ENCODE measurements around the gene PRKAR1B. TPM values are rescaled to one million over a fixed set of nuclear protein-coding genes. Genes with fewer than 3 reads are reported as not detected.

The PRKAR1B gene
- total RNA-seq, 2 experiments from 2014 or later = 28.0 to 28.2 TPM

DNA sequence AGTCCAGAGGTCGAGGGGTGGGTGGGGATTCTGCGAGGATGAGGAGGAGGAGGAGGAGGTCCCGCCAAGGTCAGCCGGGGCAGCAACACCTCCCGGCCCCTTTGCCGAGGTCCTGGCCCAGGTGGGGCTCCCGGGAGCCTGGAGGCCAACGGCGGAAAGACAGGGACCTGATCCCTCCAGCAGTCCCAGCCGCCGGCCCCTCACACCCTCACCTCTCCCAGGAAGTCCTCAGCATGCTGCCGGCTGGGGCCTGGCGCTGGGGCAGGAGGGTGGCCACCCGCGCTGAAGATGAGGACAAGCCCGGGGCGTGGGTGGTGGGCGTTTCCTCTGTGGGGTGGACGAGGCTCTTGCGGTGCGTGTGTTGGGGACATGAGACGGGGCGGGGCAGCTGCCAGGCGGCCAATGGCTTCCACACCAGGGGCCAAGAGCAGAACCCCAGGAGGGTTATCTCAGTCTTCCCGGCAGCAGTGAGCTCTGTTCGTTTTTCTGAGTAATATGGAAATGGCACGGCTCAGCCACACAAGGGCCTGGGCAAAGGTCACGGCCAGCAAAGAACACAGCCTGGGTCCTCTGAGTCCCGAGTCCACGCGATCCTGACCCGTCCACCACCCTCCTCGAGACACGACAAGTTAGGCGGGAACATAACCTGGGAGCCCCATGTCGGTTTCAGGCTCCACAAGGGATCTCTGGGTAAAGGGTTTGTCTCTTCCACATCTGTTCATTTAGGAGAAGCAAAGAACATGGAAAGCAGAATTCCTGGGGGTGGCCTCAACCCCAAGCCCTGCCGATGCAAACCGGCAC is 124.5 kb downstream of the PRKAR1B start:
- Mint-ChIP-seq H3K4me3 (peak overlapping the region; percentile 93), H3K36me3 (peaks cover 34% of the 10 kb centered on the region), H3K27me3 (no peaks in the 10 kb centered on the region), H3K9me3 (no peaks in the 10 kb centered on the region), H3K4me1 (ENCODE audit: low read depth) (peaks cover 51% of the 10 kb centered on the region), H3K27ac (peak overlapping the region; percentile 100)
- intact Hi-C loops (cut with micrococcal nuclease) = loop anchor here (5.0 kb wide), 5 partner anchors 85 to 320 kb away; partner anchors contain the start of genes GET4, PDGFA and SUN1
- peak; percentile 90 for DNase-seq
- ChIA-PET POLR2A (interaction anchor here (0.6 to 6.0 kb wide), 8 partner anchors 8 to 322 kb away, joined by 3 to 69 read pairs (median 3); partner anchors contain the start of genes DNAAF5, PRKAR1B and SUN1), CTCF (interaction anchor here (1.1 kb wide), 1 partner anchor 15 kb away, joined by 3 read pairs; no protein-coding TSS in a partner anchor)

GRCh38 chr7:601595-602340 is 125.3 kb downstream of the PRKAR1B start:
- intact Hi-C loops (cut with micrococcal nuclease) = loop anchor here (1.0 to 5.0 kb wide), 7 partner anchors 17 to 321 kb away; partner anchors contain the start of genes DNAAF5, GET4, PDGFA and SUN1
- H3K4me1 Mint-ChIP-seq (ENCODE audit: low read depth) = peaks cover 51% of the 10 kb centered on the region
- peak overlapping the region; percentile 100 for H3K27ac Mint-ChIP-seq
- POLR2A ChIA-PET = interaction anchor here (0.6 to 6.0 kb wide), 8 partner anchors 8 to 248 kb away, joined by 3 to 69 read pairs (median 3); partner anchors contain the start of genes DNAAF5 and PRKAR1B
- H3K36me3 Mint-ChIP-seq = peaks cover 35% of the 10 kb centered on the region
- H3K27me3 Mint-ChIP-seq = no peaks in the 10 kb centered on the region
- peak overlapping the region; percentile 93 for H3K4me3 Mint-ChIP-seq
- CTCF ChIA-PET = interaction anchor here (0.9 to 1.7 kb wide), 4 partner anchors 15 to 42 kb away, joined by 3 to 4 read pairs (median 4); no protein-coding TSS in a partner anchor
- H3K9me3 Mint-ChIP-seq = no peaks in the 10 kb centered on the region
- DNase-seq = peak; percentile 97

- Mint-ChIP-seq H3K27me3 (no peaks in the 10 kb centered on the region), H3K4me3 (peak overlapping the region; percentile 93), H3K36me3 (peaks cover 34% of the 10 kb centered on the region), H3K4me1 (ENCODE audit: low read depth) (peaks cover 50% of the 10 kb centered on the region), H3K27ac (peak overlapping the region; percentile 100), H3K9me3 (no peaks in the 10 kb centered on the region)
- CTCF ChIA-PET = interaction anchor here (0.8 to 1.7 kb wide), 7 partner anchors 10 to 272 kb away, joined by 3 to 6 read pairs (median 3); no protein-coding TSS in a partner anchor
- DNase-seq = no peak
- POLR2A ChIA-PET = interaction anchor here (0.6 to 6.0 kb wide), 5 partner anchors 13 to 248 kb away, joined by 3 to 69 read pairs (median 3); no protein-coding TSS in a partner anchor
- intact Hi-C loops (cut with micrococcal nuclease) = loop anchor here (1.0 to 5.0 kb wide), 7 partner anchors 17 to 321 kb away; partner anchors contain the start of genes DNAAF5, GET4, PDGFA and SUN1
These were observed 126.0 kb downstream of the PRKAR1B start for GRCh38 chr7:601036-601594.

DNA sequence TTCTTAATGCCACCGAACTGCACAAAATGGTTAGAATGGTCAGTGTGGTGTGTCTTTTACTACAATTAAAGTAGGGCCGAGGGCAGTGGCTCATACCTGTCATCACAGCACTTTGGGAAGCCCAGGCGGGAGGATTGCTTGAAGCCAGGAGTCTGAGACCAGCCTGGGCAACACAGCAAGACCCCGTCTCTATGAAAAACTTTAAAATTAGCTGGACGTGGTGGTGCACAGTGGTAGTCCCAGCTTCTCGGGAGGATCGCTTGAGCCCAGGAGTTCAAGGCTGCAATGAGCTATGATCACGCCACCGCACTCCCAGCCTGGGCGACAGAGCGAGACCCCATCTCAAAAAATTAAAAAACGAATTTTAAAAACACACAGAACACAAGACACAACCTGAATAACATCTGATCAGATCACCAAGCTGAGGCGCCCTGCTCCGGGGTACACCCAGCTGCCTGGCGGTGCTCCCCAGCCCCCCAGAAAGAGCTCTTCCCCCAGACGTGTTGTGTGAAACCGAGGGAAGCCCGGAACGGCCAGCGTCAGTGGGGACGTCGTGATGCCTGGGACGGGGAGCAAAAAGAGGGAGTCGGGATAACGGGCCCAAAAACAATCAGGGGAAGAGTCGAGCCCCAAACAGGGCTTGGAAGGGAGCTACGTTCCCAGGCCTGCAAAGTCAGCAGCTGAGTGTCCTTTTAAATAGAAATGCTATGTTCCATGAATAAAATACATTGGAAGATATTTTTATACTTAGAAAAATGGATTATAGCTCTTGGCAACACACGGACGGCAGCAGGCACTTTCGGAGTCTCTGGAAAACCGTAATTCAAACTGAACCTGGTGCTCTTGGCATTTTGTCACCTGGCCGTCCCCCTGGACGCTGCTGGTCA is 126.7 kb downstream of the PRKAR1B start:
- peak overlapping the region; percentile 100 for H3K27ac Mint-ChIP-seq
- H3K4me3 Mint-ChIP-seq = peak overlapping the region; percentile 93
- CTCF ChIA-PET = interaction anchor here (0.8 to 1.7 kb wide), 6 partner anchors 11 to 273 kb away, joined by 3 to 6 read pairs (median 3); no protein-coding TSS in a partner anchor
- intact Hi-C loops (cut with micrococcal nuclease) = loop anchor here (1.0 to 5.0 kb wide), 7 partner anchors 16 to 322 kb away; partner anchors contain the start of genes DNAAF5, GET4, PDGFA and SUN1
- POLR2A ChIA-PET = interaction anchor here (0.7 to 6.0 kb wide), 3 partner anchors 9 to 18 kb away, joined by 3 to 69 read pairs (median 31); no protein-coding TSS in a partner anchor
- H3K9me3 Mint-ChIP-seq = no peaks in the 10 kb centered on the region
- H3K27me3 Mint-ChIP-seq = no peaks in the 10 kb centered on the region
- peaks cover 47% of the 10 kb centered on the region for H3K4me1 Mint-ChIP-seq (ENCODE audit: low read depth)
- no peak for DNase-seq
- H3K36me3 Mint-ChIP-seq = peaks cover 34% of the 10 kb centered on the region

- intact Hi-C loops (cut with micrococcal nuclease) = no loop called here
- H3K27me3 Mint-ChIP-seq = no peaks in the 10 kb centered on the region
- peaks cover 35% of the 10 kb centered on the region for H3K4me1 Mint-ChIP-seq (ENCODE audit: low read depth)
- no peaks in the 10 kb centered on the region for H3K9me3 Mint-ChIP-seq
- peaks cover 23% of the 10 kb centered on the region for H3K36me3 Mint-ChIP-seq
- ChIA-PET CTCF (no interaction called here), POLR2A (no interaction called here)
- H3K27ac Mint-ChIP-seq = peak overlapping the region; percentile 28
- no peak overlapping the region for H3K4me3 Mint-ChIP-seq
- no peak for DNase-seq
These were observed 128.2 kb downstream of the PRKAR1B start for GRCh38 chr7:598899-599298.

DNA sequence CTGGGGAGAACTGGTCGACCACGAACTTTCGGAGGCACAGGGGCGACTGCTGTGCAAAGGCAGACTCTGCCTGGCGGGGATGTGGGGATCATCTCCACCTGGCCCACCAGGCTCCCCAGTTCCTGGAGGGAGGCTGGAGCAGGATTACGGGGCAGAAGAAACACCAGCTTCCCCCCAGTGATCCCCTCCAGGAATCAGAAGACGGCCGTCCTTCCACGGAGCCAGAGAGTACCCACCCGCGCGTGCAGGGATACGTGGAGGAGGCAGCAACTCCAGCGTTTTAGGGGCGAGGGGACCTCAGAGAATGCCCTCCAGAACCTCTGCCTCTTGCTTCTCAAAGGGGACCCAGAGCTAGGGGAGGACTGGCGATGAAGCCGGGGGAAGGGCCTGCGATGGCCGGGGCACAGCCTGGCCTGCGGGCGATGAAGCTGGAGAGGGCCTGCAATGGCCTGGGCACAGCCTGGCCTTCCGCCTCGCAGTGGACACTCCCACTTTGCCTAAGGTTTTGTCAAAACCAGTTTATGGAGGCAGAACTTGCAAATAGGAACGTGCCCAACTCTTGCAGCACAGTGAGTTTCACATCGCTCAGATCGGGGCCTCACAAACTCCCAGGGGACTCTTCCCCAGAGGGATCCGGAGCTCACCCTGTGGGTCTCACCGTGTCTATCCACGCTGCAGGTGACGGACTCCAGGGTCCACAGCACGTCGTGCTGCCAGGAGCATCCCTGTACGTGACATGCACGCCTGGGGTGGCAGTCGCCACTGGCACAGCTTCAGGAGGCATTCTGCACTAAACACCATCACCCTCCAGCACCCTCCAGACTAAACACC is 129.5 kb downstream of the PRKAR1B start:
- intact Hi-C loops (cut with micrococcal nuclease) = no loop called here
- no peak overlapping the region for H3K4me3 Mint-ChIP-seq
- ChIA-PET POLR2A (interaction anchor here (1.0 kb wide), 1 partner anchor 12 kb away, joined by 3 read pairs; no protein-coding TSS in a partner anchor), CTCF (no interaction called here)
- H3K9me3 Mint-ChIP-seq = no peaks in the 10 kb centered on the region
- H3K4me1 Mint-ChIP-seq (ENCODE audit: low read depth) = peaks cover 37% of the 10 kb centered on the region
- H3K27ac Mint-ChIP-seq = no peak overlapping the region
- no peaks in the 10 kb centered on the region for H3K27me3 Mint-ChIP-seq
- peaks cover 14% of the 10 kb centered on the region for H3K36me3 Mint-ChIP-seq
- no peak for DNase-seq

DNA sequence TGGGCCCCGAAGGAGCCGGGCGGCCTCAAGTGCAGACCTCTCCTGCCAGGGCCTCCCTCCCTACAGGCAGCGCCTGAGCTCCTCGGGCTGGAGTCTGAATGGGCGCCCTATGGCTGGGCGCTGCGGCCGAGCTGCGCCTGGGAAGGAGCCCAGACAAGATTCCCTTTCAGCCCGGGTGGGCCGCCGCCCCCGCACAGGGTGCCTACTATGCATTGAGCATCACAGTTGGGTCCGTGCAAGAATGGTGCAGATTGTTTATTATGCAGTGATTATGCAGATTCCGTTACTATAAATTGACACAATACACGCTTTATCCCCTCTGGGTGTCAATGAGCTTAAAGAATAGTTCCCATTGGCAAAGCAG is 130.3 kb downstream of the PRKAR1B start:
- Mint-ChIP-seq H3K9me3 (no peaks in the 10 kb centered on the region), H3K27ac (no peak overlapping the region), H3K4me1 (ENCODE audit: low read depth) (peaks cover 35% of the 10 kb centered on the region), H3K4me3 (no peak overlapping the region), H3K36me3 (peaks cover 12% of the 10 kb centered on the region), H3K27me3 (no peaks in the 10 kb centered on the region)
- DNase-seq = no peak
- CTCF ChIA-PET = no interaction called here
- POLR2A ChIA-PET = interaction anchor here (0.6 to 1.0 kb wide), 3 partner anchors 12 to 28 kb away, joined by 3 to 4 read pairs (median 3); no protein-coding TSS in a partner anchor
- intact Hi-C loops (cut with micrococcal nuclease) = no loop called here

DNA sequence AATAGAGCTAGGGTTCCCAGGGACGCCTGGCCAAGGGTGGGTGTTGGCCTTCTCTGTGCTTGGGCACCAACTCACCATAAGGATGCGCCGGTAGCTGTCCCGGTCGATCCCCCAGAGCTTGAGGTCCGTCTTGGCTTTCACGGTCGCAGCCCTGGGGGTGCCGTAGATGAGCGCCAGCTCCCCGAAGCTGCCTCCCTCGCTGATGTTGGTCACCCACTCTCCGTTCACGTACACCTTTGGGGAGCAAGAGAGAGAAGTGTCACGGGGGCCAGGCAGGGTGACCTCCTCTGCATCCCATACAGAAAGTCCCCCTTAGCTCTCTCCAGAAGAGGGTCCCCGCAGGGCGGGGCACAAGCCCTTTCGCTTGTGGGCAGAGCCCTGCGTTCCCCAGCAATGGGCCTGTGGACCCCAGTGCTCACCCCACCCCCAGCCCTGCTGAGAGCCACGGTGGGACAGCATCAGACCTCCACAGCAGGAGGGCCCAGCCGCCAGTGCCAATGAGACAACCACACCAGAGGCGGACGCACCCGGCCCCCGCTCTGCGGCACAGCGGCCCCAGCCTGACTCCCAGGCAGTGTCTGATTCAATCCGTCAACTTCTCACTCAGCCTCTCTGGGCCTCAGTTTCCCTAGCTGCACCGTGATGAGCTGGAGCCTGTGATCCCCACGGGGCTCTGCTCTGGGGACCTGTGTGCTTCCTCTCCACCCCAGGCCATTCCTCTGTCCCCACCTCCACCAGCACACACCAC is 130.8 kb downstream of the PRKAR1B start:
- CTCF ChIA-PET = no interaction called here
- peaks cover 12% of the 10 kb centered on the region for H3K36me3 Mint-ChIP-seq

GRCh38 chr7:595621-596010 is 131.5 kb downstream of the PRKAR1B start:
- Mint-ChIP-seq H3K36me3 (peaks cover 12% of the 10 kb centered on the region), H3K4me3 (no peak overlapping the region), H3K4me1 (ENCODE audit: low read depth) (peaks cover 26% of the 10 kb centered on the region), H3K27ac (peak overlapping the region; percentile 45), H3K9me3 (no peaks in the 10 kb centered on the region), H3K27me3 (no peaks in the 10 kb centered on the region)
- POLR2A ChIA-PET = no interaction called here
- CTCF ChIA-PET = no interaction called here
- intact Hi-C loops (cut with micrococcal nuclease) = no loop called here
- DNase-seq = peak; percentile 30

More for the DNA sequence above, 130.8 kb downstream of the PRKAR1B start:
- intact Hi-C loops (cut with micrococcal nuclease) = no loop called here
- POLR2A ChIA-PET = interaction anchor here (0.6 to 0.7 kb wide), 2 partner anchors 12 to 28 kb away, joined by 3 to 4 read pairs; no protein-coding TSS in a partner anchor
- Mint-ChIP-seq H3K27me3 (no peaks in the 10 kb centered on the region), H3K9me3 (no peaks in the 10 kb centered on the region), H3K27ac (no peak overlapping the region), H3K4me1 (ENCODE audit: low read depth) (peaks cover 31% of the 10 kb centered on the region), H3K4me3 (no peak overlapping the region)
- DNase-seq = no peak
